GM21723 (cell line): ENCODE data around the gene COL27A1.
"Not testable (repeated sequence)": the region's sequence is repeated elsewhere in the genome, so short reads cannot be mapped to it uniquely, and the experiment has no call there.

Experiments used
- ATAC-seq: cut with Tn5 transposase; IDR thresholded peaks from one replicate; pipeline ENCODE4 v1.9.1; 2021; ENCODE audit warnings: mild to moderate bottlenecking, moderate library complexity; ENCODE audit not compliant: unreplicated experiment

Gene COL27A1

GRCh38 chr9:114314881-114315722 lies 159.8 kb downstream of the COL27A1 start:
- ATAC-seq, result no peak

- no peak for ATAC-seq
Observed at GRCh38 chr9:114315723-114316363, 160.5 kb downstream of the COL27A1 start.

- ATAC-seq, result no peak
Observed at GRCh38 chr9:114316605-114317230, 161.4 kb downstream of the COL27A1 start.

- ATAC-seq, result no peak
Observed at GRCh38 chr9:114317665-114318357, 162.5 kb downstream of the COL27A1 start.

GRCh38 chr9:114318416-114318815 lies 163.1 kb downstream of the COL27A1 start:
- no peak for ATAC-seq

- no peak for ATAC-seq
Observed at GRCh38 chr9:114319147-114319546, 163.8 kb downstream of the COL27A1 start.

GRCh38 chr9:114320710-114321109 lies 165.4 kb downstream of the COL27A1 start:
- not testable (repeated sequence) for ATAC-seq

- ATAC-seq, result no peak
Observed at GRCh38 chr9:114321759-114322158, 166.4 kb downstream of the COL27A1 start.

GRCh38 chr9:114322160-114322818 lies 167.0 kb downstream of the COL27A1 start:
- not testable (repeated sequence) for ATAC-seq

GRCh38 chr9:114322831-114323531 lies 167.6 kb downstream of the COL27A1 start, which contains the start of gene ORM1:
TSS of gene ORM1 (plus strand) at chr9:114323098. CDS start at chr9:114323134, 36 bp downstream.
- not testable (repeated sequence) for ATAC-seq

GRCh38 chr9:114323849-114324248 lies 168.5 kb downstream of the COL27A1 start:
- ATAC-seq, result not testable (repeated sequence)

GRCh38 chr9:114324492-114324891 lies 169.2 kb downstream of the COL27A1 start:
- ATAC-seq, result no peak

GRCh38 chr9:114324965-114325364 lies 169.6 kb downstream of the COL27A1 start:
- ATAC-seq, result not testable (repeated sequence)

GRCh38 chr9:114325684-114326254 lies 170.4 kb downstream of the COL27A1 start:
- not testable (repeated sequence) for ATAC-seq

GRCh38 chr9:114327749-114328148 lies 172.4 kb downstream of the COL27A1 start:
- ATAC-seq, result no peak

- not testable (repeated sequence) for ATAC-seq
Observed at GRCh38 chr9:114328357-114328820, 173.1 kb downstream of the COL27A1 start.

GRCh38 chr9:114328937-114329624 lies 173.7 kb downstream of the COL27A1 start:
- ATAC-seq, result not testable (repeated sequence)

- not testable (repeated sequence) for ATAC-seq
Observed at GRCh38 chr9:114329625-114330022, 174.3 kb downstream of the COL27A1 start, which contains the start of gene ORM2. TSS of gene ORM2 (plus strand) at chr9:114329869. CDS start at chr9:114329905, 36 bp downstream.

- no peak for ATAC-seq
Observed at GRCh38 chr9:114330636-114331035, 175.3 kb downstream of the COL27A1 start.
